IMR-90 (cell line): ENCODE data around the gene MCTP2.

ENCODE experiments used
- CTCF ChIP-seq: conservative IDR thresholded peaks from 2 replicates; pipeline ENCODE4 v1.5.1; 2012; ENCODE audit warnings: mild to moderate bottlenecking, low read depth, low read length, improper control_type of control experiment
- RCOR1 ChIP-seq: IDR thresholded peaks from 2 replicates; pipeline ENCODE4 v1.6.1; 2012; ENCODE audit warnings: mild to moderate bottlenecking, low read length, improper control_type of control experiment; ENCODE audit not compliant: insufficient replicate concordance
- RFX5 ChIP-seq: IDR thresholded peaks from 2 replicates; pipeline ENCODE4 v1.8.0; 2012; ENCODE audit warnings: low read depth, mild to moderate bottlenecking, low read length, moderate library complexity
- USF2 ChIP-seq: fragments of 150-350 bp; IDR thresholded peaks from 2 replicates; pipeline ENCODE4 v1.6.1; 2017; ENCODE audit warnings: mild to moderate bottlenecking, antibody characterized with exemption, low read length, low read depth

GRCh38 chr15:94272251-94272898 is 41.0 kb downstream of the MCTP2 start:
- no peak for TF ChIP-seq CTCF
- TF ChIP-seq USF2: no peak
- TF ChIP-seq RCOR1: no peak
- TF ChIP-seq RFX5: no peak
